ENCODE results near the gene FTO. TPM values are rescaled to one million over a fixed set of nuclear protein-coding genes. Genes with fewer than 3 reads are reported as not detected.

Gene FTO
- polyA plus RNA-seq, 1 donor from 2014 or later = 80.1 TPM

DNA sequence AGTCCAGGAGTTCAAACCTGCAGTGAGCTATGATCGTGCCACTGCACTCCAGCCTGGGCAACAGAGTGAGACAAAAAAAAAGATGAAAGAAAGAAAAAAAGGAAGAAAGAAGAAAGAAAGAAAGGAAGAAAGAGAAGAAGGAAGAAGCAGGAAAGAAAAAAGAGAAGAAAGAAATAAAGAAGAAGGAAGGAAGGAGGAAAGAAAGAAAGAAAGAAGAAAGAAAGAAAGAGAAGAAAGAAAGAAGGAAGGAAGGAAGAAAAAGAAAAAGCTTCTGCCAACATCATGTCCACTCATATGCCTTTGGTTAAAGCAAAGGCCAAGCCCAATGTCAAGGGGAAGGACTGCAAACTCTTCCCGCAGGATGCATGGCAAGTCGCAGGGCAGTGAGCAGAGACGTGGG lies 439.5 kb downstream of the FTO start:
- Histone ChIP-seq H2AFZ (ENCODE audit: low read depth, low read length) (no peak overlapping the region), H4K20me1 (ENCODE audit: insufficient read depth) (no peaks in the 10 kb centered on the region), H3K4me3 (ENCODE audit: low read length) (no peak overlapping the region), H3K9me2 (ENCODE audit: insufficient read depth, low read length) (no peaks in the 10 kb centered on the region), H3K79me2 (replicated peaks; ENCODE audit: insufficient read depth, low read length) (no peaks in the 10 kb centered on the region), H3K9ac (ENCODE audit: low read length) (no peak overlapping the region), H3F3A (ENCODE audit: insufficient read depth, low read length, poor library complexity, severe bottlenecking) (no peaks in the 10 kb centered on the region), H3K4me2 (ENCODE audit: low read length) (no peak overlapping the region), H3K36me3 (ENCODE audit: insufficient read depth, low read length) (no peaks in the 10 kb centered on the region), H3K27me3 (ENCODE audit: insufficient read depth, low read depth, low read length) (no peaks in the 10 kb centered on the region), H3K9me3 (ENCODE audit: low read length) (no peaks in the 10 kb centered on the region), H3K27ac (ENCODE audit: low read length) (no peak overlapping the region)
- TF ChIP-seq, protein P1, sequence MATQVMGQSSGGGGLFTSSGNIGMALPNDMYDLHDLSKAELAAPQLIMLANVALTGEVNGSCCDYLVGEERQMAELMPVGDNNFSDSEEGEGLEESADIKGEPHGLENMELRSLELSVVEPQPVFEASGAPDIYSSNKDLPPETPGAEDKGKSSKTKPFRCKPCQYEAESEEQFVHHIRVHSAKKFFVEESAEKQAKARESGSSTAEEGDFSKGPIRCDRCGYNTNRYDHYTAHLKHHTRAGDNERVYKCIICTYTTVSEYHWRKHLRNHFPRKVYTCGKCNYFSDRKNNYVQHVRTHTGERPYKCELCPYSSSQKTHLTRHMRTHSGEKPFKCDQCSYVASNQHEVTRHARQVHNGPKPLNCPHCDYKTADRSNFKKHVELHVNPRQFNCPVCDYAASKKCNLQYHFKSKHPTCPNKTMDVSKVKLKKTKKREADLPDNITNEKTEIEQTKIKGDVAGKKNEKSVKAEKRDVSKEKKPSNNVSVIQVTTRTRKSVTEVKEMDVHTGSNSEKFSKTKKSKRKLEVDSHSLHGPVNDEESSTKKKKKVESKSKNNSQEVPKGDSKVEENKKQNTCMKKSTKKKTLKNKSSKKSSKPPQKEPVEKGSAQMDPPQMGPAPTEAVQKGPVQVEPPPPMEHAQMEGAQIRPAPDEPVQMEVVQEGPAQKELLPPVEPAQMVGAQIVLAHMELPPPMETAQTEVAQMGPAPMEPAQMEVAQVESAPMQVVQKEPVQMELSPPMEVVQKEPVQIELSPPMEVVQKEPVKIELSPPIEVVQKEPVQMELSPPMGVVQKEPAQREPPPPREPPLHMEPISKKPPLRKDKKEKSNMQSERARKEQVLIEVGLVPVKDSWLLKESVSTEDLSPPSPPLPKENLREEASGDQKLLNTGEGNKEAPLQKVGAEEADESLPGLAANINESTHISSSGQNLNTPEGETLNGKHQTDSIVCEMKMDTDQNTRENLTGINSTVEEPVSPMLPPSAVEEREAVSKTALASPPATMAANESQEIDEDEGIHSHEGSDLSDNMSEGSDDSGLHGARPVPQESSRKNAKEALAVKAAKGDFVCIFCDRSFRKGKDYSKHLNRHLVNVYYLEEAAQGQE (IDR thresholded peaks at IDR 0.05; ENCODE audit: borderline replicate concordance) = no peak
- no peak for TF ChIP-seq MXI1 (conservative IDR thresholded peaks at IDR 0.05; ENCODE audit: poor library complexity, severe bottlenecking)
- TF ChIP-seq POLR2AphosphoS5 (IDR thresholded peaks at IDR 0.05) = no peak
- no peak for TF ChIP-seq EP300 (conservative IDR thresholded peaks at IDR 0.05; ENCODE audit: poor library complexity, severe bottlenecking)
- TF ChIP-seq TAF1 (IDR thresholded peaks at IDR 0.05; ENCODE audit: low read depth) = no peak
- no peak for TF ChIP-seq SMC3 (conservative IDR thresholded peaks at IDR 0.05; ENCODE audit: poor library complexity)

DNA sequence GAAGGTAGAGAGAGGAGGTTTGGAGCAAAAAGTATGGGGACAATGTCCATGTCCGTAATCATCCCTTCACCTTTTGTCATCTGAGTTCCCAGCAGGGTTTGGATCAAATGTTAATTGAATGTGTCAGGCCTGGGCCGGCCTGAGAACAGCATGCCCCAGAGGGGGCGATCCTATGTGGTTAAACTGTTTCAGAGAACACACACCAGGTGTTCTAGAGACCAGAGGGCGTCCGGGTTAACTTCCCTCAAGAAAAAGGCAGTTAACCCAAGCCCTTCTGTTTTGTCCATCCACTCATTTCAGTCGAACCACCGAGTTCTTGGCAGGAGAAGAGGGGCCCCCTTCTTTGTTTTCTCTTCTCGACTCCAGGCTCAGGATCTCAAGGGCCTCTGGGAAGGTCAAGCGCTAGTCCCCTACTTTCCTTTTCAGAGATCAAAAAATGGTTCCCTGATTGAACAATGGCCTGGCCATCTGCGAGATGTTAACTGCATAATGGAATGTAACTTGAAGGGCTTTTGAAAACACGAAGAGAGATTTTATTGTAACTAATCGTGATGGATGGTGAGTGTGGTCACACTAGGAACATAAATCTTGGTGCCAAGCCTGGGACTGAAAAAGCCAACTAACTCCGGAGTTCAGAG lies 440.1 kb downstream of the FTO start:
- H3K4me3 ChIP-seq (ENCODE audit: low read length) = no peak overlapping the region
- no peak overlapping the region for H3K9ac ChIP-seq (ENCODE audit: low read length)
- no peaks in the 10 kb centered on the region for H3F3A ChIP-seq (ENCODE audit: insufficient read depth, low read length, poor library complexity, severe bottlenecking)
- TF ChIP-seq EP300 (conservative IDR thresholded peaks at IDR 0.05; ENCODE audit: poor library complexity, severe bottlenecking) (no peak), RAD21 (conservative IDR thresholded peaks at IDR 0.05) (no peak), SMC3 (conservative IDR thresholded peaks at IDR 0.05; ENCODE audit: poor library complexity) (no peak), POLR2AphosphoS5 (IDR thresholded peaks at IDR 0.05) (no peak)
- TF ChIP-seq, protein P1 (IDR thresholded peaks at IDR 0.05; ENCODE audit: borderline replicate concordance) = no peak
- TF ChIP-seq, protein P2, sequence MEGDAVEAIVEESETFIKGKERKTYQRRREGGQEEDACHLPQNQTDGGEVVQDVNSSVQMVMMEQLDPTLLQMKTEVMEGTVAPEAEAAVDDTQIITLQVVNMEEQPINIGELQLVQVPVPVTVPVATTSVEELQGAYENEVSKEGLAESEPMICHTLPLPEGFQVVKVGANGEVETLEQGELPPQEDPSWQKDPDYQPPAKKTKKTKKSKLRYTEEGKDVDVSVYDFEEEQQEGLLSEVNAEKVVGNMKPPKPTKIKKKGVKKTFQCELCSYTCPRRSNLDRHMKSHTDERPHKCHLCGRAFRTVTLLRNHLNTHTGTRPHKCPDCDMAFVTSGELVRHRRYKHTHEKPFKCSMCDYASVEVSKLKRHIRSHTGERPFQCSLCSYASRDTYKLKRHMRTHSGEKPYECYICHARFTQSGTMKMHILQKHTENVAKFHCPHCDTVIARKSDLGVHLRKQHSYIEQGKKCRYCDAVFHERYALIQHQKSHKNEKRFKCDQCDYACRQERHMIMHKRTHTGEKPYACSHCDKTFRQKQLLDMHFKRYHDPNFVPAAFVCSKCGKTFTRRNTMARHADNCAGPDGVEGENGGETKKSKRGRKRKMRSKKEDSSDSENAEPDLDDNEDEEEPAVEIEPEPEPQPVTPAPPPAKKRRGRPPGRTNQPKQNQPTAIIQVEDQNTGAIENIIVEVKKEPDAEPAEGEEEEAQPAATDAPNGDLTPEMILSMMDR (IDR thresholded peaks at IDR 0.05; ENCODE audit: poor library complexity, severe bottlenecking) = no peak
- H2AFZ ChIP-seq (ENCODE audit: low read depth, low read length) = no peak overlapping the region
- no peak overlapping the region for H3K27ac ChIP-seq (ENCODE audit: low read length)
- H3K9me3 ChIP-seq (ENCODE audit: low read length) = no peaks in the 10 kb centered on the region
- no peaks in the 10 kb centered on the region for H3K27me3 ChIP-seq (ENCODE audit: insufficient read depth, low read depth, low read length)
- no peaks in the 10 kb centered on the region for H3K9me2 ChIP-seq (ENCODE audit: insufficient read depth, low read length)
- H3K79me2 ChIP-seq (replicated peaks; ENCODE audit: insufficient read depth, low read length) = no peaks in the 10 kb centered on the region
- H3K36me3 ChIP-seq (ENCODE audit: insufficient read depth, low read length) = no peaks in the 10 kb centered on the region
- H3K4me2 ChIP-seq (ENCODE audit: low read length) = no peak overlapping the region
- H4K20me1 ChIP-seq (ENCODE audit: insufficient read depth) = no peaks in the 10 kb centered on the region

Data from neural cell (in vitro differentiated cells).